Mucosa of gallbladder (tissue), 1 donor: ENCODE results near the gene RTN3. TPM values are rescaled to one million over a fixed set of nuclear protein-coding genes. Genes with fewer than 3 reads are reported as not detected.
"Not testable (repeated sequence)": the region's sequence is repeated elsewhere in the genome, so short reads cannot be mapped to it uniquely, and the experiment has no call there.

ENCODE experiments used
- DNase-seq: peaks from one replicate; pipeline ENCODE4 v3.0.0-alpha.2; 2020; ENCODE audit warnings: low spot score
- total RNA-seq: library from RNA; stranded (reverse); gene quantifications from one replicate; pipeline ENCODE4 v1.2.1, GENCODE V29; 2021
- donor health status: DM: no; HTN: no; CAD: no.

Gene RTN3, protein sequence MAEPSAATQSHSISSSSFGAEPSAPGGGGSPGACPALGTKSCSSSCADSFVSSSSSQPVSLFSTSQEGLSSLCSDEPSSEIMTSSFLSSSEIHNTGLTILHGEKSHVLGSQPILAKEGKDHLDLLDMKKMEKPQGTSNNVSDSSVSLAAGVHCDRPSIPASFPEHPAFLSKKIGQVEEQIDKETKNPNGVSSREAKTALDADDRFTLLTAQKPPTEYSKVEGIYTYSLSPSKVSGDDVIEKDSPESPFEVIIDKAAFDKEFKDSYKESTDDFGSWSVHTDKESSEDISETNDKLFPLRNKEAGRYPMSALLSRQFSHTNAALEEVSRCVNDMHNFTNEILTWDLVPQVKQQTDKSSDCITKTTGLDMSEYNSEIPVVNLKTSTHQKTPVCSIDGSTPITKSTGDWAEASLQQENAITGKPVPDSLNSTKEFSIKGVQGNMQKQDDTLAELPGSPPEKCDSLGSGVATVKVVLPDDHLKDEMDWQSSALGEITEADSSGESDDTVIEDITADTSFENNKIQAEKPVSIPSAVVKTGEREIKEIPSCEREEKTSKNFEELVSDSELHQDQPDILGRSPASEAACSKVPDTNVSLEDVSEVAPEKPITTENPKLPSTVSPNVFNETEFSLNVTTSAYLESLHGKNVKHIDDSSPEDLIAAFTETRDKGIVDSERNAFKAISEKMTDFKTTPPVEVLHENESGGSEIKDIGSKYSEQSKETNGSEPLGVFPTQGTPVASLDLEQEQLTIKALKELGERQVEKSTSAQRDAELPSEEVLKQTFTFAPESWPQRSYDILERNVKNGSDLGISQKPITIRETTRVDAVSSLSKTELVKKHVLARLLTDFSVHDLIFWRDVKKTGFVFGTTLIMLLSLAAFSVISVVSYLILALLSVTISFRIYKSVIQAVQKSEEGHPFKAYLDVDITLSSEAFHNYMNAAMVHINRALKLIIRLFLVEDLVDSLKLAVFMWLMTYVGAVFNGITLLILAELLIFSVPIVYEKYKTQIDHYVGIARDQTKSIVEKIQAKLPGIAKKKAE
- total RNA-seq = 107 TPM

DNA sequence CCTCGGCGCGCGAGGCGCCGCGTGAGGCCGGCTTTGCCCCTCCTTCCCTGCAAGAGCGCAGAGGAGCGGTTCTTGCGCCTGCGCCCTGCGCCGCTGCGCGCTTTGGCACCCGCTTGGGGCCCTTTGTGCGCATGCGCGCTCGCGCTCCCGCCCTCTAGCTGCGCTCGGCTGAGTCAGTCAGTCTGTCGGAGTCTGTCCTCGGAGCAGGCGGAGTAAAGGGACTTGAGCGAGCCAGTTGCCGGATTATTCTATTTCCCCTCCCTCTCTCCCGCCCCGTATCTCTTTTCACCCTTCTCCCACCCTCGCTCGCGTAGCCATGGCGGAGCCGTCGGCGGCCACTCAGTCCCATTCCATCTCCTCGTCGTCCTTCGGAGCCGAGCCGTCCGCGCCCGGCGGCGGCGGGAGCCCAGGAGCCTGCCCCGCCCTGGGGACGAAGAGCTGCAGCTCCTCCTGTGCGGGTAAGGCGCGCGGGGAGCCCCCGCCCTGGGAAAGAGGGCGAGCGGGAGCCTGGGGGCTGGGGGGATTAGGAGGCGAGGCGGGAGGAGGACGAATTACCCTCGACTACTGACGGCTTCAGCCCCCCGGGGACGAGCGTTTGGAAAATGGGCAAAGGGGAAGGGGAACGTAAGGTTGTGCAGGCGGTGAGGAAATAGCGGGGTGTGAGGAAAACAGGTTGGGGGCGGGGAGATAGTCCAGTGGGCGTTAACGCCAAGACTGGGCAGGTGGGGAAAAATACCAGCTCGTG, at the start of gene RTN3:
RTN3 (plus strand) TSS at position 180 of the 745 bp plus-strand sequence; CDS start at position 317, 137 bp downstream.
- peak; percentile 97 for DNase-seq

DNA sequence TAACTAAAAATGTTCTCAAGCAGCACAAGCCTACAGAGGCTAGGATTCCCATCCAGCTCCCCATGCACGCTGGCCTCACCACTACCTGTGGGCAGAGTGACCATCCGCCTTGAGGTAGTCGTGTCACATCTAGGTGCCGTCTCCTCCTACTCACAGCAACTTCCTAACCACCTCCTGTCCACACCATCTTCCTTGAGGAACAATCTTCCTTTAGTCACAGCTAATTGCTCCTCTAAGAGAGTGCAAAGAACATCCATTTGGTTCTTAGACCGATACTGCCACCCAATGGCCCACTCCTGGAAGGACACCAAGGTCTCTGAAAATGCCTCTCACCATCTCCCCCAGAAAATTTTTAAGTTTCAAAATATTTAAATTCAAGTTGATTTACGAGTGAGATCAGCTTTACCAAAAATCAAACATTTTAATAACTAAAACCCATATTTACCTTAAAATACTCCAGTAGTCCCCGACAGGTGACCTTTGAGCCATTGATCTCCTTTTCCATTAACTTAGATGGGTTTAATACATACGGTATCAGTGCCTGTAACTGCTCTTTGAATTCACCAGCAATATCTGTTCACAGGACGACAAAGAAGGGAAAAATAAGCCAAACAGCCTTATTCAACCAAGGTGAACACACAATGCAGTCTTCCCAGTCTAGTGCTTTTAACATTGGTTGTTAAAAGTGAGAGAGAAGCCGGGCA, 45.4 kb upstream of the RTN3 start:
- peak; percentile 65 for DNase-seq

DNA sequence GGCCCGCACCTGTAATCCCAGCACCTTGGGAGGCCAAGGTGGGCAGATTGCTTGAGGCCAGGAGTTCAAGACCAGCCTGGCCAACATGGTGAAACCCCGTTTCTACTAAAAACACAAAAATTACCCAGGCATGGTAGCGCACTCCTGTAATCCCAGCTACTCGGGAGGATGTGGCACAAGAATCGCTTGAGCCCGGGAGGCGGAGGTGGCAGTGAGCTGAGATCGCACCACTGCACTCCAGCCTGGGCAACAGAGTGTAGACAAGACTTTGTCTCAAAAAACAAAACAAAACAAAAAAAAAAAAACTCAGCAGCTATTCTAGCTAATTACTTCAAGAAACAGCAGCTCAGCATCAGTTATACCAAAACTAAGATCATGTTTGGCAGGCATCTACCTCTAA, 42.9 kb upstream of the RTN3 start:
- not testable (repeated sequence) for DNase-seq

DNA sequence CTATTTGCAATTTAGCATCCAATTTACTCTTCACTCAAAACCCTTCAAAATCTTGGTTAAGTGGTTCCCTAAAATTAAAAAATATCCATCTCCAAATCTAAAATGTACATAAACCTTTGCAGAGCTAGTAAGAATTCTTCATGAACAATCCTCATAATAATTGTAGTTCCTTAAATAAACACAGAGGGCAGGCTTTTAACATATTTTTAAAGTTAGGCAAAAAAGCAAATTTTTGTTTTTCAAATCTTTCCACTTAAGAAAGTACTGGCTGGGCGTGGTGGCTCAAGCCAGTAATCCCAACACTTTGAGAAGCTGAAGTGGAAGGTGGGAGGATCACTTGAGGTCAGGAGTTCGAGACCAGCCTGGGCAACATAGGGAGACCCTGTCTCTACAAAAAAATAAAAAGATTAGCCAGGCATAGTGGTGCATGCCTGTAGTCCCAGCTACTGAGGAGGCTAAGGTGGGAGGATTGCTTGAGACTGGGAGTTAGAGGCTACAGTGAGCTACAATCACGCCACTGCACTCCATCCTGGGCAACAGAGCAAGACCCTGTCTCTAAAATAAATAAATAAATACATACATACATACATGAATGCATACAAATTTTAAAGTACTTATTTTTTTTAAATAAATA, 42.0 kb upstream of the RTN3 start:
- no peak for DNase-seq

DNA sequence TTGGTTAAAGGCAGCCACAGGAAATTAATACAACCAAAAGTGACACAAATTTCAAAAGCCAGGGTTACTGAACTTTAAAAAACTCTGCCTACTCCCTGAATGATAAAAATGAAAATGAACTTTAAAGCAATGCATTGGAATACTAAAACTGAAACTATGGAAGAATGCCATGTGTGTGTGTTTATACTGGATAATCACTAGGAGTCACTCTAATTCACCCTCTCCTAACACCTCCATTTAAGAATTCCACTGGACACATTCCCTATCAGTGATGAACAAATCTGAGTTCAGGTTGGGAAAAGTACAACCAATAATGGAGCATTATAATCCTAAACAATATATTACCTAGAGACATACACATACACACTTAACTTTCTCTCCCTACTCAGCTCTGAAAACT, 39.6 kb upstream of the RTN3 start:
- no peak for DNase-seq

DNA sequence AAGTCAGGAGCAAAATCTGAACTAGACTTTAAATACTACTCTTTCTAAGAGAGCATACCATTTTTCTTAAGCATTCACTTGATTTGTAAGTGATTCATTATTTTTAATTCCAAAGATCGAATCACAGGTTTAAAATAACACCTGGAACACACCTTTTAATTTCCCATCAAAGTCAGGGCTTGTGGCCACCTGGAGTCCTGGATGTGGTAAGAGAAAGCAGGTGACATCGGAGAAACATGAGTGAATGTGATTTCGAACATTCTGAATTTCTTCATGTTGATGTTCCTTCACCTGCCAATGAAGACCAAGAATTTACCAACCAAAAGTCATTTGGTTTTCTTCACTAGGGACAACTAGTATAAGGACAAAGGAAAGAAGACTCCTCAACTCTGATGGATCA, 38.1 kb upstream of the RTN3 start:
- DNase-seq = no peak

DNA sequence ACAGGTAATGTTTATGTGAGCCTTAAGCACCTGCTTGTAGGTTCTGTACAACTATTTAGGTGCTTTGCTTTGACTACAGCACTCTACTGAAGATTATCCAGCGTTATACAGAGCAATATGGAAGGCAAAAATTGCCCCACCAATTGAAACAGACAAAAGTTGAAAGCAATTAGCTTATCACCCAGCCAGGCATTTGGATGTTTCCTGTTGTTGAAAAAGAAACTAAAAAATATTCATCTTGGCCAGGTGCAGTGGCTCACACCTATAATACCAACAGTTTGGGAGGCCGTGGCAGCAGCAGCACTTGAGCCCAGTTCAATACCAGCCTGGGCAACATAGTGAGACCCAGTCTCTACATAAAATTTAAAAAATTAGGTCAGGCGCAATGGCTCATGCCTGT, 28.6 kb upstream of the RTN3 start:
- DNase-seq = no peak

DNA sequence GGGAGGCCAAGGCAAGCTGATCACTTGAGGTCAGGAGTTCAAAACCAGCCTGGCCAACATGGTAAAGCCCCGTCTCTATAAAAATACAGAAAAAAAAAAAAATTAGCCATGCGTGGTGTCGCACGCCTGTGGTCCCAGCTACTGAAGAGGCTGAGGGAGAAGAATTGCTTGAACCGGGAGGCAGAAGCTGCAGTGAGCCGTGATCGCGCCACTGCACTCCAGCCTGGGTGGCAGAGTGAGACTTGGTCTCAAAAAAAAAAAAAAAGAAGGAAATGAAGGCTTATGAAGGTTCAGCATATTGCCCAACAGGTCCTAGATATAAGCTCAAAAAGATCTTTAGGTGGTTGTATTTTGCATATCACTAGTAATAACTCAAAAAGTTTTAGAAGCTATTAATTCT, 20.3 kb upstream of the RTN3 start:
- no peak for DNase-seq

DNA sequence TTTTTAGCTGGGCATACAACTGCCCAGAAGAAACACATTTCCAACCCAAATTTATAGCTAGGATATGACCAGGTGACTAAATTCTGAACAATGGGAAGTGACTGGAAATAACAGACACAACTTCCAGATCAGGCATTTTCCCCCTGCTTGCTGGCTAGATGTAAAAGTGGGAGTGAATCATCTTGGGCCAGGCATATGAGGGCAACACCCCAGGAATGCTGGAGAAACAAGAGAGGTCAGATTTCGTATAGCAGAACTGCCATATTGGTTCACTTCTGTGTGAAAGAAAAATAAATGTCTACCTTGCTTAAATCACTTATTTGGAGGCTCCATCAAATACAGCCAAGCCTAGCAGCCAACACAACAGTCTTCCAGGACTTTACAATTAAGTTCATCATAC, 17.5 kb upstream of the RTN3 start:
- no peak for DNase-seq

DNA sequence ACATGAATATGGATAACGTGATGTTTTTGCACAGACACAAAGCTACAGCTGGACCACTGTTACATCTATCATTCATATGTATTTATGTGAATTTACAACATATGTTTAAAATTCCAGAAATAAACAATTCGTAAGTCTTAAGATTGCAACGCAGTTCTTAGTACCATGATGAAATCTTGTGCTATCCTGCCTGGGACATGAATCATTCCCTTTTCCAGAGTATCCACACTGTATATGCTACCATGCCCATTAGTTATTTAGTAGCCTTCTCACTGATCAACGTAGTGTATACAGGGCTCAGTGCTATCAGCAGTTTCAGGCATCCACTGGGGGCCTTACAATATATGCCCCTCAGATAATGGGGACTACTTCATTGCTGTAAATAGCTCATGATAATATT, 14.4 kb upstream of the RTN3 start:
- DNase-seq = no peak

DNA sequence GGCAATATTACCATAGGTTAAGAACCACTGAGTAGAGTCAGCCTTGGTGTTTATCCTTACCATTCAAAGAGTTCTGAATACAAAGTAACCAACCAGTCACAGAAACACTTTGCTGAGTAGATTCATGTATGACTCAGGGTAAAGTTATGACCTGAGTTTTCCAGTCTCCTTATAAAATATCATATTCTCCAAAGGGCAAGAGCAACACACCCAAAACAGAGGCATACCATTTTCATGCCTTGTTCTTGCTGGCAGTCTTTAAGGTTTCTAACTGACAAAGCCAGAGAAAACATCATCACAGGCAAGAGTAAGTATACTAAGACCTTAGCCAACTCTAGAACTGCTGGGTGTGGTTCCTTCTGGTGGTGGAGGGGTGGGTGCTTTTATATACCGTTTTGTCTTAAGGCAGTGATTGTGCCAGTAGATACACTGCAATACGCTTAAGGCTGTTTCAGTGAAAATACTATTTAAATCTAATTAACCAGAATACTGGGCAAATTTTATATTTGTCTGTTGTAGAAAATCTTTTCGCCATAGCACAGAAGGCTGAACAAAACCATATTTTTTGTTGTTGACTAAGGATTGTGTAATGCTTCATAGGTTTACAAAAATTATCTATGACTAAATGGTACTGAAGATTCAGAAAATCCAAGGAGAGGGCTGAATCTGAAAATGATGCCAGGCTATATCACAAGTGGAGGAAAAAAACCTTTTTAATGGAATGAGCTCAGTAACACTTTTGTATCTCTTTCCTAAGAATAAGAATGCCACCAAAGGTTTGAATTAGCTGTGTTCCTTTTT, 13.1 kb upstream of the RTN3 start:
- DNase-seq = no peak

DNA sequence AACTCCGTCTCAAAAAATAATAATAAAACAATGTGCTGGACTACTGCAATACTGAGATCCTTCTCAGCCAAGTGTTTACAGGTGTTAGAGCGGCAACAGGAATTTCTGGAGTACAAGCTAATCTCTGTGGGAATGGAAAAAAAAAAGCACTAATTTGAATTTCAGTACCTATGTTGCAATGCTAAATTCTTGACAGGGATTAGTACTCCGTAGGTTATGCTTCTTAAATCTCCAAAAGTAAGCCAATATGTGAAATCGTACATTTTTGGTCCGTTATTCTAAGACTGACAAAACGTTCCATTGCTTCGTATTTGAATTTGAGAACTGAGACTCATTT, 11.2 kb upstream of the RTN3 start:
- DNase-seq = no peak

DNA sequence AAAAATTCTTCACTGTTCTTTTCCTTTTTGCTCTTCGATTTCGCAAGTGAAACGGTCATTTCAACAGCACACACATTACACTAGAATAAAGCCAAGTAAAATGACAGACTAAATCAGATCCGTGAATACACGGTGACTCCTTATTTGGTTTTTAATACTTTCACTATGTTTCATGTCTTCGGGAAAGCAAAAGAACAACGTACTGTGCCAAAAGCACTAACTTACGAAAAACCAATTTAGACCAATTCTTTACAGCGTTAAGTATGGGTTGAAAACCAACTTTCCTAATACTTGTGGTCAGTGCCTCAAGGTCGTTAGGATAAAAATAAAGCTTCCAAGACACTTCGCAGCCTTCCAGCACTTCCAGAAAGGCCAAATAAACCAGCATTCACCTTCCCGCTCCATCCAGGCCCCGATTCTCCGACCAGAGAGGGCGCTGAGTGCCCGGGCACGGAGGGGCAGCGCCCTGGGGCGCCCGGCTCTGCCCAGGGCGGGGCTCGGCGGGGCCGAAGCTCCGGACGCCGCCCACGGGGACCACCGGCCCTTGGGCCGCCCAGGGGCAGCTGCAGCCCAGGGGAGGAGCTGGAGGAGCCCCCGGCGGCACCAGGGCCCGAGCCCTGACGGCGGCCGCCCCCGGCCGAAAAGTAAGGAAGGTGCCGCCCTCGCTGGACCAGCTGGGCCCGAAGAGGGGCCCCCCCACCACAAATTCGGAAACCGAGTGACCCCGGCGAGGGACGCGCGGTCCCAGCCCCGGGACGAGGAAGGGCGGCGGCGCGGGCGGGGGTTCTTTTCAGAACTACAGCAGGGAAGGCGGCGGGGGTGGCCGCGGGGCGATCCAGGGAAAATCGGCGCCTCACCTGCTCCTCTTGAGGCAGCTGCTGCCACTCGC, 10.6 kb upstream of the RTN3 start:
- peak; percentile 38 for DNase-seq

DNA sequence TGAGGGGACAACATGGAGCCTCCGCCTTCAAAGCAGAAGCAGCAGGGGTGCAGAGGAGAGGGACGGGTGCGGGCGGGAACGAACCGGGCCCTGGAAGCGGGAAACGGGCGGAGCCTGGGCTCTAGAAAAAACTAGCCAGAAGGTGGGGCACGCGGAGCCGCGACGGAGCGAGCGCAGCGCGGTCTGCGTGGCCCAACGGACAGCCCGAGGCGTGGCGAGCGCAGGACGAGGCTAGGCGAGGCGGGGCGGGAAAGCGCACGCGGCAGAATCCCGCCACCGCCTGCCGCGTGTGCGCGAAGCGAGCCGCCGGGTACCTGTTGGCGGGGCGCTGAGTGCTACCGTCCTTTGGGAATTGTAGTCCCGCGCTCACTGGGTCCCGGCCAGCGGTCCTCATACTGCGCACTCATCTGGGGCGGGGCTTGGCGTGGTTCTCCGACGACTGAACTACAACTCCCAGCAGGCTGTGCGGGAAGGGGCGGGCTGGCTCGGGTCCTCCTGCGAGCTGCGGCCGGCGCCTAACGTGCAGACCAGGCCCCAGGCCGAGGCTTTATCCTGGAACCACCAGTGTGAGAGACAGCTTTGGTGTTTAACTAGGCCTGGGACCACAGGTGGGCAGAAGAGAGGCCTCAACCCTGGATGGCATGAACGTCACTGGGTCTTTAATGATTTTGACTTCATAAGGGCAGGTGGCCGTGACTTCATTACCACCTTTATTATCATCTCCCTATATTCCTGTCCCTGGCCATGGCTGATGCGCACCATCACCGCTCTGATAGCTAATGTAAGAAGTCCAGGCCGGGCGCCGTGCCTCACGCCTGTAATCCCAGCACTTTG, 9.8 kb upstream of the RTN3 start, which contains the start of gene ATL3:
ATL3 (minus strand) TSS at position 55 of the 834 bp plus-strand sequence; CDS start at position 14, 41 bp downstream.
- DNase-seq = peak; percentile 97

DNA sequence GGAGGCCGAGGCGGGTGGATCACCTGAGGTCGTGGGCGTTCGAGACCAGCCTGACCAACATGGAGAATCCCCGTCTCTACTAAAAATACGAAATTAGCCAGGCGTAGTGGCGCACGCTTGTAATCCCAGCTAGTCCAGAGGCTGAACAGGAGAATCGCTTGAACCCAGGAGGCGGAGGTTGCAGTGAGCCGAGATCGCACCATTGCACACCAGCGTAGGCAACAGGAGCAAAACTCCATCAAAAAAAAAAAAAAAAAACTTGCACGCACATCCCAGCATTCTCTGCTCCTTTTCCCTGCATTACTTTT, 9.2 kb upstream of the RTN3 start:
- DNase-seq = no peak

DNA sequence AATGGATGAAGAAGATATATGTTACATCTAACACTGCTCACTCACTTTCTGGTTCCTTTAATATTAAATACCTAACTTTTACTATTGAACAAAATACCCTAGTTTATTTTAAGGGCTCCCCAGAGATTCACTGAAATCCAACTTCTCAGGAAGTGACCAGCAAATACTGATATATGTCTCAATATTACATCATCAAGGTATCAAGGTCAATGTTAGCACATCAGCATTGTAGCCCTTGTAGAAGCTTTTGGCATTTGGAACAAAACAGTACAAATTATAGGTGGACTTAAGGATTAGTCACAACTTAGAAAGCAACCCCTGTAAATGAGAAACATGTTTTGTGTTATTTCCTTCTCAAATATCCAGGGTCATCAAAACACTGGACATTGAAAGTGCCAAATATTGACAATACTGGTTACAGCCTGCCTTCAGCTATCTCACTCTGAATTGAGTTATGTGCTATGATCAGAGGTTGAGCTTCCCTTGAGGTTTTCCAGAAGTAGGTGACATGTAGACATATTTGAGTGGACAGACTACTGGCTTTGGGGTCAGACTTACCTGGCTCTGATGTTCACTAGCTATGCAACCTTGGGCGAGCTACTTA, 8.3 kb upstream of the RTN3 start:
- no peak for DNase-seq

DNA sequence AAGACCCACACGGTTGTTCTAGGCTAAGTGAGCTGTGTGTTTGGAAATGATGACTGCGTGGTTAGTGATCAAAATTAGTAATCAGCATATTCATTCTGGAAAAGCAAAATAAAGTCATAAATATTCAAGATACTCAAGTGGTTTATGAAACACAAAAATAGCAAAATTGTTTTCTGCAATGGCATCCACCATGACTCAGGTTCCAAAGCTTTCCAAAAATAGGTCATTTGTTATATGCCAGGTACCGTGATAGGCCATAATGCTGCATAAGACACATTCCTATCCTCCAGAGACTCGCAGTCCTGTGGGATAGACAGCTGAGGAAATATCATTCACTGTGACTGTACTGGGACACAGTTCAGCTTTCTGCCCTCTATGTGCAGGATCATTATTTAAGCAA, 7.7 kb upstream of the RTN3 start:
- DNase-seq = no peak

DNA sequence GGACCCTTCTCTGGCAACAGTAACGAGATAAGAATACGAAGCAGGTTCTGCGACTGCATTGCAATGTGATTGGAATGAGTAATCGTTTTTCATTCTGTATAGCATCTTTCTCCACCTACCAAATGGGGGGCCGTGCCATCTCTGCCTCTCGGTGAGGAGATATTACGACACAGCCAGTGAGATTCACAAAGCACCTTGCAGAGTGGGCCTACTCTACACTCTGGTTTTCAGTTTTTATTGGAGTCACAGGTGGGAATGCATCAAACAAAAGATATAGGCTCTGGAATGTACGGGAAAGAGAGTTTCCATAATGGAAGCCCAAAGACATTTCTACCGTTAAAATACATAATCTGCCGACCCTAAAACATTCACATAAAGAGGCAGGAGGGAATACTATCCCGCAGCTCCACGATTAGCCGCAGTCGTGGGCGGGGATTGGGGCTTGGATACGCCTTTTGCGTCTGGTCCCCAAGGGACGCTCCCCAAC, 423 bp upstream of the RTN3 start:
- DNase-seq = no peak
